Upper lobe of left lung (tissue), 4 donors: ENCODE measurements around the gene MB.

Experiments used
- CTCF ChIP-seq, 6 experiments: fragments of 450-650 bp in 4 of 6; fragments of 200-600 bp in 2 of 6; sonication (generic) in 2 of 6; IDR thresholded peaks; one replicate each; pipeline ENCODE4 v1.5.1; 2016 to 2019; ENCODE audit warnings: antibody characterized with exemption in 6 of 6
- EP300 ChIP-seq, 4 donors: sonication (generic); formaldehyde crosslinking; IDR thresholded peaks; one replicate each; pipeline ENCODE4 v1.5.1; 2017; ENCODE audit warnings: antibody characterized with exemption in 4 of 4, control low read depth in 2 of 4
- POLR2A ChIP-seq, 4 donors: fragments of 450-650 bp; IDR thresholded peaks; one replicate each; pipeline ENCODE4 v1.5.1; 2016 to 2017; ENCODE audit warnings: antibody characterized with exemption in 4 of 4, mild to moderate bottlenecking in 2 of 4
- POLR2AphosphoS5 ChIP-seq, 2 donors: sonication (generic); formaldehyde crosslinking; IDR thresholded peaks; one replicate each; pipeline ENCODE4 v1.5.1; 2017; ENCODE audit warnings: antibody characterized with exemption in 2 of 2

GRCh38 chr22:35641494-35642120 lies 24.5 kb upstream of the MB start:
- TF ChIP-seq CTCF (IDR thresholded peaks at IDR 0.05) (no peak), EP300 (IDR thresholded peaks at IDR 0.05) (no peak), POLR2AphosphoS5 (IDR thresholded peaks at IDR 0.05) (no peak), POLR2A (IDR thresholded peaks at IDR 0.05) (no peak)
